AG10803 (cell line): Measurements from ENCODE around the gene ULK1.

Experiments used
- DNase-seq: peaks from one replicate; pipeline ENCODE4 v3.0.0; 2010; ENCODE audit warnings: low read depth
- H3K4me3 ChIP-seq: 2 replicates; pipeline ENCODE4 v1.5.1; 2011; ENCODE audit warnings: mild to moderate bottlenecking, low read length, control low read depth
- TF ChIP-seq, protein P1 (sequence below): conservative IDR thresholded peaks from 2 replicates; pipeline ENCODE4 v1.5.1; 2011; ENCODE audit warnings: mild to moderate bottlenecking, low read length, control low read depth, inconsistent platforms

ULK1 gene

DNA sequence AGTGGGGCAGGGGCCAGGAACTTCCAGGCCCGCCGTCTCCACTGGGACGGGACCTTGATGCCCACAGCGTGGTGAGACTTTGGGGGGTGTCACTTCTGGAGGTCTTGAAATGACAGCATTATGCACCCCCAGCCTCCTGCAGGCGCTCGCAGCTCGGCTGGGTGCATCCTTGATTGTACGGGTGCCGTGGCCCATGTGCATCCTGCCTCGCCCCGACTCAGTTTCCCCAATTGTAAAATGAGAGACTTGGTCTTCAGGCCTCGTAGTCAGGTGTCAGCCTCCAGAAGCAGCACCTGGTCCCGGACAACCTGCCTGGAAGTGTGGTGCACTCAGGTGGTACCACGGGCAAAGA lies 25.7 kb downstream of the ULK1 start:
- TF ChIP-seq, protein P1, sequence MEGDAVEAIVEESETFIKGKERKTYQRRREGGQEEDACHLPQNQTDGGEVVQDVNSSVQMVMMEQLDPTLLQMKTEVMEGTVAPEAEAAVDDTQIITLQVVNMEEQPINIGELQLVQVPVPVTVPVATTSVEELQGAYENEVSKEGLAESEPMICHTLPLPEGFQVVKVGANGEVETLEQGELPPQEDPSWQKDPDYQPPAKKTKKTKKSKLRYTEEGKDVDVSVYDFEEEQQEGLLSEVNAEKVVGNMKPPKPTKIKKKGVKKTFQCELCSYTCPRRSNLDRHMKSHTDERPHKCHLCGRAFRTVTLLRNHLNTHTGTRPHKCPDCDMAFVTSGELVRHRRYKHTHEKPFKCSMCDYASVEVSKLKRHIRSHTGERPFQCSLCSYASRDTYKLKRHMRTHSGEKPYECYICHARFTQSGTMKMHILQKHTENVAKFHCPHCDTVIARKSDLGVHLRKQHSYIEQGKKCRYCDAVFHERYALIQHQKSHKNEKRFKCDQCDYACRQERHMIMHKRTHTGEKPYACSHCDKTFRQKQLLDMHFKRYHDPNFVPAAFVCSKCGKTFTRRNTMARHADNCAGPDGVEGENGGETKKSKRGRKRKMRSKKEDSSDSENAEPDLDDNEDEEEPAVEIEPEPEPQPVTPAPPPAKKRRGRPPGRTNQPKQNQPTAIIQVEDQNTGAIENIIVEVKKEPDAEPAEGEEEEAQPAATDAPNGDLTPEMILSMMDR, result no peak
- DNase-seq, result no peak
- no peak overlapping the region for H3K4me3 ChIP-seq

DNA sequence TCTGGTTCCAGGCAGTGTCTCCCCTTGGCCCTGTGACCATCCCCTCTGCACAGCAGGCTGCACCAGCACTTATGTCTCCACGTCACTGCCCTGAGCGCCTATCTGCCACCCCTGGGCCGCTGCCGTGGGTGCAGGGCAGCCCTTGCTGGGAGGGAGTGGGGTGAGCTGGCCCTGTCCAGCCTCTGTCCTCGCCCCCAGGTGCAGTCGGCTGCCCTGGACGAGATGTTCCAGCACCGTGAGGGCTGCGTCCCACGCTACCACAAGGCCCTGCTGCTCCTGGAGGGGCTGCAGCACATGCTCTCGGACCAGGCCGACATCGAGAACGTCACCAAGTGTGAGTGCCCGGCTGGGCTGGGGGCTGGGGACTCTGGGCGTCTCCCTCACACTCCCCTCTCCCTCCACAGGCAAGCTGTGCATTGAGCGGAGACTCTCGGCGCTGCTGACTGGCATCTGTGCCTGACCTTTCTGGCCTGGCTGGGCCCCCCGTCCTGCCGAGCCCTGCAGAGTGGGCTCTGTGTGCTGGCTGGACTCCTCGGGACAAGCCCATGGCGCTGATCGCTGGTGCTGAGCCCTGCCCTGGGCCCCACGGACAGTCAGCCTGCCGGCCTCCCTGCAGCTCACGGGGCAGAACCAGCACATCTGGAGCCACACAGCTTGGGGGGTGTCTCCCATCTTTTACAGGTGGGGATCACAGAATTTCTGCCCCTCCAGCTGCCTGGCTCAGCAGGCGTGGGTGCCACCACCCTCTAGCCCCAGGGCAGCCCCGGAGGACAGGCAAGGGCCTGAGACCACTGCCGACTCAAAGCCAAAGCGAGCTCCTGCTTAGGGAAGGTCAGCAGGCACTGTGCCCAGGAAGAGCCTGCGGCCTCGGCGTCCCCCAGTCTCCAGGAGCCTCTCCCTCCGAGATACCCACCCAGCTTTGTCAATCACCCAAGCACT lies 26.7 kb downstream of the ULK1 start:
- TF ChIP-seq, protein P1, result no peak
- DNase-seq, result no peak
- H3K4me3 ChIP-seq, result no peak overlapping the region

DNA sequence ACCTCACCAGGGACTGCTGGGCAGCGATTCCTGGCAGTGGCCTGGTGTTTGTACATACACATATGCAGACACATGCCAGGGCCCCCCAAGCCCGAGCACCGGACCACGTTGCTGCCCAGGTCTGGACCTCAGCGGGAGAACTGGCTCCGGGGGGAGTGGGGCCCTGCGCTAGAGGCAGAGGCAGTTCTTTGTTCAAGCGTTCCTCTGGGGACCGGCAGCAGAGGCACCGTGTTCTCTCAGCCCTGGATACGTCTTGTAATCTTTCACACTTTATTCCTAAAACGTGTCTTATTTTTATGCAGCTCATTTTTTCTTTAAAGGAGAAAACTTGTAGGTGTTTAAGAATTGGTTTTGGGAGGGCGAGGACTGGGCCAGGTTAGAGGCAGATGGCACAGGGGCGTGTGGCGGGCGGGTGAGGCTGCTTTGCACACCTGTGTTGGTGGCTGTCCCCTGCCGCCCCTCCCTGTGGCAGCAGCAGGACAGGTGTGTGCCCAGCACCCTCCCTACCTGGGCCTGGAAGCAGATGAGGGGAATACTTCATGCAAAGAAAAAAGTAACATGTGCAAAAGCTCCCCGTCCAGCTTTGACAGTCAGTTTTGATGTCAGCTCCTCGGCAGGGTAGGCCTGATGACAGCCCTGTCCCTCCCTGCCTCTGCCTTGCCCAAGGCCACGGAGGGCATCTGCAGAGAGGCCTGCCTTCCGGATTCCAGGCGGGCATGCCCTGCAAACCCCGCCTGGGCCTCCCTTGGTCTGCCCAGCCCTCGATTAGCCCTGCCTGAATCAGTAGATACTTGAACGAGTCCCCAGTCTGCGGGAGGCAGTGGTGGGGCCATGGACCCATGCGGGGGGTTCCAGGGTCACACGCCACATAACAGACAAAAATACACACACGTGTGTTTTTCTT lies 27.7 kb downstream of the ULK1 start:
- TF ChIP-seq, protein P1, result no peak
- H3K4me3 ChIP-seq, result no peak overlapping the region
- DNase-seq, result no peak

DNA sequence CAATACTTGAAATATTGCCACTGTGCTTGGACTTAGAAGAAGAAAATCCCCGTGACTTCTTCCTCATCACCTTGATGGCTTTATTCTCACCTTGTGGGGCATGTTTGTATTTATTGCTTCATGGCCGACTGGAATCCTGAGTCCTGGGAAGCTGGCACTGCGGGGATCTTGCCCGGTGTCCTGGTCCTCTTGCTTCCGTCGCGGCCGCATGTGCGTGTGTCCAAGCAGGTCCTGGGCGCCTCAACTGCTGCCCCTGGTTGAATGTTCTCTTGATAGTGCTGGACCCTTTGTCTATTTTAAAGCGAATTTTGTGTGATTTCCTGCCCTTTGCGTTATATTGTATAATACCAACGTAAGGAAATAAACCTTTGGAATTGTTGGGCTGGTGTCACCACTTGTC lies 28.4 kb downstream of the ULK1 start:
- DNase-seq, result no peak
- TF ChIP-seq, protein P1, result no peak

DNA sequence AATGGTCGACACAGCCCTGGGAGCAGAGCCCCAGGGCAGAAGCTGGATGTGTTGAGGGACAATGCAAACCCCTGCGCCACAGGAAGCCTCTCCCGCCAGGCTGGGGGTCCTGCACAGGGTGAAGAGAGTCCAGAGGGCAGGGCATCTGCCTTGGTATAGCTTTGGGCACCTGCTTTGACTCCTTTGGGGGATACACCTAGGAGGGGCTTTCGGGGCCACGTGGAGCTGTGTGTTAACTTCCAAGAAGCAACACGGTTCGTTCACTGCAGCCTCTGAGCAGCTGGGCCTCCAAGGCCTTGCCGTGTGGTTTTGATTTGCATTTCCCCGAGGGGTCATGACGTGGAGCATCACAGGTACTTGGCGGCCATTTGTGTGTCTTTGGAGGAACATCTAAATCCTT lies 28.8 kb downstream of the ULK1 start:
- no peak for DNase-seq
- TF ChIP-seq, protein P1, result no peak
- no peak overlapping the region for H3K4me3 ChIP-seq

More for the DNA sequence above, 28.4 kb downstream of the ULK1 start:
- H3K4me3 ChIP-seq, result no peak overlapping the region

DNA sequence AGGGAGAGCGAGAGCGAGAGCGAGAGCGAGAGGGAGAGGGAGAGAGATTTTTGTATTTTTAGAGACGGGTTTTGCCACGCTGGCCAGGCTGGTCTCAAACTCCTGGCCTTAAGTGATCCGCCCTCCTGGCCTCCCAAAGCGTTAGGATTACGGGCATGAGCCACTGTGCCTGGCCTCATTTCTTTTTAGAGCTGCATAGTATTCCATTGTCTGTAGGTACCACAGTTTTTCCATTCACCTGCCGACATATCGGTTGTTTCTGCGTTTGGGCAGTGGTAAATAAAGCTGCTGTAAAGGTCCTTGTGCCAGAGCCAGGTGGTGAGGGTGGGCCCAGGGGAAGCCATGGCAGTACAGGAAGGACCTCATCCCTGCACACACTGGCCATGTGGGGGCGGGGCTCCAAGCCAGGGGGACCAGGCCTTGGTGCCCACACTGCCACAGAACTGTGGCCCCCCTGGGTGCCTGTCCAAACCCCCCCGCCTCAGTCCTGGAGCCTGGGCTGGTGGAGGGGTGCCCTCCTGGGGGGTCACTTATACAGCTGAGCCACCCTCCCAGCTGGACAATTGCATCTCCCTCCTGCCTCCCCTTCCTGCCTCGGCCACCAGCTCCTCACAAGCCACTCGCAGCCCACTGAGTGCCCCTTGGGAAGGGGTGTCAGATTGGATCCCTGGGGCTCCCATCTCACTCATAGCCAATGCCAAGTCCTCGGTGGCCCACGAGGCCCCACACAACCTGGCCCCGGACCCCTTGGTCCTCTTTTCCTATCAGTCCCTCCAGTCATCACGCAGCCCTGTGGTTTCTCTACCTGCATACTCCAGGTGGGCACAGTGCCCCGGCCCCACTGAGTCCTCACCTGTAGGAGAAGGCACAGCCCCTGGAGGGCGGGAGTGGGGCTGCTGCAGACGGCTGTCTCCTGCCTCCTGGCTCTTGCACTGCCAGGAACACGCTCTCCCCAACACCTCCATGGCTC lies 33.0 kb downstream of the ULK1 start:
- H3K4me3 ChIP-seq, result no peak overlapping the region
- TF ChIP-seq, protein P1, result no peak
- no peak for DNase-seq
